ENCODE data around the gene REV3L.

GRCh38 chr6:111282515-111282914 lies 200.5 kb downstream of the REV3L start:
- TF ChIP-seq CTCF (IDR thresholded peaks at IDR 0.05 in 2 of 3, conservative IDR thresholded peaks at IDR 0.05 in 1 of 3; ENCODE audit: borderline replicate concordance in 1 of 3, insufficient read depth in 1 of 3, low read depth in 2 of 3, low read length in 2 of 3) (no peak), POLR2AphosphoS5 (IDR thresholded peaks at IDR 0.05; ENCODE audit: low read depth, low read length) (no peak), JUND (IDR thresholded peaks at IDR 0.05) (no peak), MAX (IDR thresholded peaks at IDR 0.05) (no peak), POLR2A (IDR thresholded peaks at IDR 0.05; ENCODE audit: borderline replicate concordance, extremely low read depth, insufficient read depth, insufficient read length) (no peak), ZFX (IDR thresholded peaks at IDR 0.05) (no peak)
